Spleen (tissue), 7 donors: ENCODE data around the gene VASN.

Experiments
- CTCF ChIP-seq, 11 experiments: fragments of 200-600 bp in 7 of 11; fragments of 450-650 bp in 4 of 11; sonication (generic) in 4 of 11; IDR thresholded peaks in 8 of 11; conservative IDR thresholded peaks in 3 of 11; 1 replicate in 7 of 11; 2 replicates in 4 of 11; pipeline versions ENCODE4 v1.4.0 to v1.8.0; 2016 to 2021; ENCODE audit warnings: antibody characterized with exemption in 11 of 11, inconsistent platforms in 4 of 11, mild to moderate bottlenecking in 1 of 11
- POLR2AphosphoS5 ChIP-seq, 3 donors: sonication (generic); formaldehyde crosslinking; IDR thresholded peaks; one replicate each; pipeline ENCODE4 v1.5.1; 2017; ENCODE audit warnings: antibody characterized with exemption in 3 of 3
- donor health status: DM: no; HTN: no; CAD: no; lungs with moderate emphysema.
- donor health status: DM: no; HTN: no; CAD: no.
- donor health status: DM: no; HTN: no; CAD: no.

GRCh38 chr16:4334724-4335495, 36.7 kb upstream of the VASN start:
- TF ChIP-seq CTCF (IDR thresholded peaks at IDR 0.05 in 8 of 11, conservative IDR thresholded peaks at IDR 0.05 in 3 of 11) (no peak), POLR2AphosphoS5 (IDR thresholded peaks at IDR 0.05) (peak in 1 of 3 donors; percentile 25)
